Loucy (cell line): ENCODE measurements around the gene PSMD1.

Experiments used
- CTCF ChIP-seq: fragments of 200-600 bp; sonication (generic); conservative IDR thresholded peaks from 2 replicates; pipeline ENCODE4 v1.5.1; 2014; ENCODE audit warnings: mild to moderate bottlenecking, antibody characterized with exemption, low read length
- EZH2phosphoT487 ChIP-seq: fragments of 200-600 bp; IDR thresholded peaks from 2 replicates; pipeline ENCODE4 v1.6.1; 2018; ENCODE audit warnings: antibody characterized with exemption, mild to moderate bottlenecking, moderate library complexity, borderline replicate concordance

- TF ChIP-seq CTCF (no peak), EZH2phosphoT487 (no peak)
Measured at GRCh38 chr2:231030725-231031124, 25.9 kb upstream of the PSMD1 start.
